PC-3 (cell line): ENCODE measurements around the gene GNG4.

Experiments used
- EZH2 ChIP-seq: fragments of 300-600 bp; sonication (generic); IDR thresholded peaks from one replicate; pipeline ENCODE4 v1.6.1; 2017; ENCODE audit warnings: antibody characterized with exemption, mild to moderate bottlenecking, low read length; ENCODE audit not compliant: unreplicated experiment
- EZH2phosphoT487 ChIP-seq: fragments of 300-600 bp; sonication (generic); IDR thresholded peaks from 2 replicates; pipeline ENCODE4 v1.6.1; 2018; ENCODE audit warnings: mild to moderate bottlenecking, antibody characterized with exemption, low read length, borderline replicate concordance
- TF ChIP-seq, protein P1 (sequence below): fragments of 300-600 bp; sonication (generic); conservative IDR thresholded peaks from 2 replicates; pipeline ENCODE4 v1.5.1; 2017; ENCODE audit warnings: antibody characterized with exemption, low read depth, mild to moderate bottlenecking, low read length

DNA sequence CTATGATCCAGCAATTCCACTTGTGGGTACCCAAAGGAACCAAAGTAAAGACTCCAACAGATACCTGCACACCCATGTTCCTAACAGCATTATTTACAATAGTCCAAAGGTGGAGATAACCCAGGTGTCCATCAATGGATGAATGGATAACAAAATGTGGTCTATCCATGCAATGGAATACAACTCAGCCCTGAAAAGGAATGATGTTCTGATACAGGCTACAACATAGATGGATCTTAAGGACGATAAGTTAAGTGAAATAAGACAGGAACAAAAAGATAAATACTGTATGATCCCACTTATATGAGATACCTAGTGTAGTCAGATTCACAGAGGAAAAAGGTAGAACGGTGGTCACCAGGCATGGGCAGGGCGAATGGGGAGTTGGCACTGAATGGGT is 69.7 kb downstream of the GNG4 start:
- TF ChIP-seq EZH2phosphoT487: no peak
- TF ChIP-seq, protein P1, sequence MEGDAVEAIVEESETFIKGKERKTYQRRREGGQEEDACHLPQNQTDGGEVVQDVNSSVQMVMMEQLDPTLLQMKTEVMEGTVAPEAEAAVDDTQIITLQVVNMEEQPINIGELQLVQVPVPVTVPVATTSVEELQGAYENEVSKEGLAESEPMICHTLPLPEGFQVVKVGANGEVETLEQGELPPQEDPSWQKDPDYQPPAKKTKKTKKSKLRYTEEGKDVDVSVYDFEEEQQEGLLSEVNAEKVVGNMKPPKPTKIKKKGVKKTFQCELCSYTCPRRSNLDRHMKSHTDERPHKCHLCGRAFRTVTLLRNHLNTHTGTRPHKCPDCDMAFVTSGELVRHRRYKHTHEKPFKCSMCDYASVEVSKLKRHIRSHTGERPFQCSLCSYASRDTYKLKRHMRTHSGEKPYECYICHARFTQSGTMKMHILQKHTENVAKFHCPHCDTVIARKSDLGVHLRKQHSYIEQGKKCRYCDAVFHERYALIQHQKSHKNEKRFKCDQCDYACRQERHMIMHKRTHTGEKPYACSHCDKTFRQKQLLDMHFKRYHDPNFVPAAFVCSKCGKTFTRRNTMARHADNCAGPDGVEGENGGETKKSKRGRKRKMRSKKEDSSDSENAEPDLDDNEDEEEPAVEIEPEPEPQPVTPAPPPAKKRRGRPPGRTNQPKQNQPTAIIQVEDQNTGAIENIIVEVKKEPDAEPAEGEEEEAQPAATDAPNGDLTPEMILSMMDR: no peak
- TF ChIP-seq EZH2: no peak
